ENCODE data around the gene DISC1. TPM values are rescaled to one million over a fixed set of nuclear protein-coding genes. Genes with fewer than 3 reads are reported as not detected.
"Not testable (repeated sequence)": the region's sequence is repeated elsewhere in the genome, so short reads cannot be mapped to it uniquely, and the experiment has no call there.

DISC1 gene
- total RNA-seq, 1 donor from 2014 or later = 3.0 TPM

- no peak for DNase-seq (ENCODE audit: low read depth in 2 of 2)
Measured at GRCh38 chr1:231949277-231950091, 322.9 kb downstream of the DISC1 start.

GRCh38 chr1:231950331-231951128, 323.9 kb downstream of the DISC1 start:
- peak in 1 of 2 donors; percentile 33 for DNase-seq (ENCODE audit: low read depth in 2 of 2)

- peak in 1 of 2 donors; percentile 83 for DNase-seq (ENCODE audit: low read depth in 2 of 2)
Measured at GRCh38 chr1:231951374-231951773, 324.8 kb downstream of the DISC1 start.

GRCh38 chr1:231952154-231952553, 325.6 kb downstream of the DISC1 start:
- DNase-seq (ENCODE audit: low read depth in 2 of 2) = no peak

- peak in 1 of 2 donors; percentile 44 for DNase-seq (ENCODE audit: low read depth in 2 of 2)
Measured at GRCh38 chr1:231953660-231954059, 327.1 kb downstream of the DISC1 start.

- no peak for DNase-seq (ENCODE audit: low read depth in 2 of 2)
Measured at GRCh38 chr1:231954751-231955150, 328.2 kb downstream of the DISC1 start.

- no peak for DNase-seq (ENCODE audit: low read depth in 2 of 2)
Measured at GRCh38 chr1:231957359-231957758, 330.8 kb downstream of the DISC1 start.

GRCh38 chr1:231958448-231958847, 331.9 kb downstream of the DISC1 start:
- DNase-seq (ENCODE audit: low read depth in 2 of 2) = no peak

- no peak for DNase-seq (ENCODE audit: low read depth in 2 of 2)
Measured at GRCh38 chr1:231959225-231959884, 332.8 kb downstream of the DISC1 start.

GRCh38 chr1:231961801-231962200, 335.2 kb downstream of the DISC1 start:
- not testable (repeated sequence) for DNase-seq (ENCODE audit: low read depth in 2 of 2)

- DNase-seq (ENCODE audit: low read depth in 2 of 2) = no peak
Measured at GRCh38 chr1:231962636-231963035, 336.0 kb downstream of the DISC1 start.

GRCh38 chr1:231964241-231964640, 337.7 kb downstream of the DISC1 start:
- DNase-seq (ENCODE audit: low read depth in 2 of 2) = no peak

- no peak for DNase-seq (ENCODE audit: low read depth in 2 of 2)
Measured at GRCh38 chr1:231964961-231965360, 338.4 kb downstream of the DISC1 start.

- peak in 1 of 2 donors; percentile 12 for DNase-seq (ENCODE audit: low read depth in 2 of 2)
Measured at GRCh38 chr1:231965615-231966014, 339.0 kb downstream of the DISC1 start.

- DNase-seq (ENCODE audit: low read depth in 2 of 2) = no peak
Measured at GRCh38 chr1:231966983-231967382, 340.4 kb downstream of the DISC1 start.

- DNase-seq (ENCODE audit: low read depth in 2 of 2) = no peak
Measured at GRCh38 chr1:231969076-231969475, 342.5 kb downstream of the DISC1 start.

GRCh38 chr1:231969761-231970160, 343.2 kb downstream of the DISC1 start:
- not testable (repeated sequence) for DNase-seq (ENCODE audit: low read depth in 2 of 2)

- peak in 1 of 2 donors; percentile 26 for DNase-seq (ENCODE audit: low read depth in 2 of 2)
Measured at GRCh38 chr1:231970684-231971083, 344.1 kb downstream of the DISC1 start.

GRCh38 chr1:231971397-231972110, 345.0 kb downstream of the DISC1 start:
- DNase-seq (ENCODE audit: low read depth in 2 of 2) = peak in 1 of 2 donors; percentile 93

GRCh38 chr1:231972111-231972445, 345.5 kb downstream of the DISC1 start:
- no peak for DNase-seq (ENCODE audit: low read depth in 2 of 2)

GRCh38 chr1:231973830-231974229, 347.2 kb downstream of the DISC1 start:
- no peak for DNase-seq (ENCODE audit: low read depth in 2 of 2)

All from lung microvascular endothelial cell (primary cell).